ENCODE measurements around the gene DNAJC4. TPM values are rescaled to one million over a fixed set of nuclear protein-coding genes. Genes with fewer than 3 reads are reported as not detected.

Gene DNAJC4
- total and polyA plus RNA-seq, 9 donors = 25.0 to 69.1 (median 43.1) TPM

GRCh38 chr11:64249563-64250414 is 19.4 kb downstream of the DNAJC4 start:
- no peak for DNase-seq
- no peak overlapping the region for H3K4me3 ChIP-seq
- H3K27me3 ChIP-seq = no peaks in the 10 kb centered on the region
- intact Hi-C loops (cut with DNase I) = loop anchor here in 1 of 4 donors (5.0 kb wide), 1 partner anchor 47 kb away; no protein-coding TSS in a partner anchor
- peaks cover 15% of the 10 kb centered on the region for H3K4me1 ChIP-seq (ENCODE audit: insufficient read depth)
- WGBS, 3 donors = 84 to 86% (median 85%) methylated on average over 8 of the region's 8 CpGs
- H3K36me3 ChIP-seq = no peaks in the 10 kb centered on the region
- H3K27ac ChIP-seq = no peak overlapping the region
- H3K9me3 ChIP-seq = no peaks in the 10 kb centered on the region
- TF ChIP-seq, protein P1, sequence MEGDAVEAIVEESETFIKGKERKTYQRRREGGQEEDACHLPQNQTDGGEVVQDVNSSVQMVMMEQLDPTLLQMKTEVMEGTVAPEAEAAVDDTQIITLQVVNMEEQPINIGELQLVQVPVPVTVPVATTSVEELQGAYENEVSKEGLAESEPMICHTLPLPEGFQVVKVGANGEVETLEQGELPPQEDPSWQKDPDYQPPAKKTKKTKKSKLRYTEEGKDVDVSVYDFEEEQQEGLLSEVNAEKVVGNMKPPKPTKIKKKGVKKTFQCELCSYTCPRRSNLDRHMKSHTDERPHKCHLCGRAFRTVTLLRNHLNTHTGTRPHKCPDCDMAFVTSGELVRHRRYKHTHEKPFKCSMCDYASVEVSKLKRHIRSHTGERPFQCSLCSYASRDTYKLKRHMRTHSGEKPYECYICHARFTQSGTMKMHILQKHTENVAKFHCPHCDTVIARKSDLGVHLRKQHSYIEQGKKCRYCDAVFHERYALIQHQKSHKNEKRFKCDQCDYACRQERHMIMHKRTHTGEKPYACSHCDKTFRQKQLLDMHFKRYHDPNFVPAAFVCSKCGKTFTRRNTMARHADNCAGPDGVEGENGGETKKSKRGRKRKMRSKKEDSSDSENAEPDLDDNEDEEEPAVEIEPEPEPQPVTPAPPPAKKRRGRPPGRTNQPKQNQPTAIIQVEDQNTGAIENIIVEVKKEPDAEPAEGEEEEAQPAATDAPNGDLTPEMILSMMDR (IDR thresholded peaks at IDR 0.05) = no peak
- TF ChIP-seq POLR2A (IDR thresholded peaks at IDR 0.05) = no peak
- no peak for TF ChIP-seq EP300 (IDR thresholded peaks at IDR 0.05)

GRCh38 chr11:64250415-64251015 is 20.2 kb downstream of the DNAJC4 start:
- TF ChIP-seq POLR2A (IDR thresholded peaks at IDR 0.05) (no peak), EP300 (IDR thresholded peaks at IDR 0.05) (no peak)
- TF ChIP-seq, protein P1 (IDR thresholded peaks at IDR 0.05) = no peak
- peaks cover 15% of the 10 kb centered on the region for H3K4me1 ChIP-seq (ENCODE audit: insufficient read depth)
- peak overlapping the region in 1 of 2 donors; percentile 35 for H3K27ac ChIP-seq
- H3K9me3 ChIP-seq = no peaks in the 10 kb centered on the region
- H3K36me3 ChIP-seq = no peaks in the 10 kb centered on the region
- H3K4me3 ChIP-seq = peak overlapping the region; percentile 64
- 15 to 16% (median 15%) methylated on average over 12 to 13 of the region's 13 CpGs for WGBS, 3 donors
- intact Hi-C loops (cut with DNase I) = loop anchor here in 1 of 4 donors (5.0 kb wide), 1 partner anchor 48 kb away; no protein-coding TSS in a partner anchor
- DNase-seq = no peak
- no peaks in the 10 kb centered on the region for H3K27me3 ChIP-seq

DNA sequence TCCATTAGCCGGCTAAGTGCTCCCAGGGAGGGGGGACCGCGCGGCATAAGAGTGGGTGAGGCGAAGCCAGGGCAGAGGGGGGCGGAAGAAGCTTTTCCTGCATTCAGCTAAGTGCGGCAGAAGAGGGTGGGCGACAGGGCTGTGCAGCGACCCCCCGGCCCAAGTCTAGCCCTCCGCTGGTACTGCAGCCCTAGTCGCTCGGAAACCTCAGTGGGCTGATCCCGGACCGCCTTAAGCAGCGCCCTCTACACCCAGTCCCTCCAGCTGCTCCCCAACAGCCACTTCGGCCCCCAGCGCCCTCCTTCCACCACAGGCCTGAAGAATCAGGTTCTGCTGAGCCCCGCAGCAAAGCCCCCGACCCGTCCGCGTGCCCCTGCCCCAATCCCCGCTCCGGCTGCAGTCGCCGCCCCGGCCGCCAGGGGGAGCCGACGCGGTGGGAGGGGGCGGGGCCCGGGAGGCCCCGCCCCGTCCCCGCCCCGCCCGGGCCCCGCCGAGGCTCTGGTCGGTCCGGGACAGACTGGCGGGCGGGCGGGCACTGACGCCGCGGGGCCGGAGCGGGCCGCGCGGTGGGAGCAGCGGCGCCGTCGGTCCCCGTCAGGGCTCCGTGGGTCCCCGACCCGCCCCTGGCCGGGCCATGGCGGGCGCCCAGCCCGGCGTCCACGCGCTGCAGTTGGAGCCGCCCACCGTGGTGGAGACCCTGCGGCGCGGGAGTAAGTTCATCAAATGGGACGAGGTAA is 20.8 kb downstream of the DNAJC4 start, which contains the start of gene PLCB3:
Gene PLCB3, plus strand, starts transcription at position 515 of the 737 bp plus-strand sequence. Its CDS starts 120 bp downstream, at position 635.
- peak in 4 of 5 donors; percentile 70 to 84 (median 78) for DNase-seq
- TF ChIP-seq EP300 (IDR thresholded peaks at IDR 0.05) = no peak
- peak; percentile 60 for TF ChIP-seq POLR2A (IDR thresholded peaks at IDR 0.05)
- TF ChIP-seq, protein P1 (IDR thresholded peaks at IDR 0.05) = peak; percentile 61 to 91 (median 89)
- 0 to 2% (median 1%) methylated on average over 34 to 75 of the region's 75 CpGs for WGBS, 3 donors

GRCh38 chr11:64251753-64252002 is 21.3 kb downstream of the DNAJC4 start:
- Histone ChIP-seq H3K4me3 (peak overlapping the region; percentile 64), H3K36me3 (no peaks in the 10 kb centered on the region), H3K4me1 (ENCODE audit: insufficient read depth) (peaks cover 10% of the 10 kb centered on the region), H3K9me3 (no peaks in the 10 kb centered on the region), H3K27ac (peak overlapping the region; percentile 28 to 32), H3K27me3 (no peaks in the 10 kb centered on the region)
- WGBS, 3 donors = 0 to 1% (median 0%) methylated on average over 13 to 18 of the region's 18 CpGs
- intact Hi-C loops (cut with DNase I) = loop anchor here in 1 of 4 donors (5.0 kb wide), 1 partner anchor 49 kb away; no protein-coding TSS in a partner anchor
- no peak for TF ChIP-seq POLR2A (IDR thresholded peaks at IDR 0.05)
- TF ChIP-seq, protein P1 (IDR thresholded peaks at IDR 0.05) = no peak
- TF ChIP-seq EP300 (IDR thresholded peaks at IDR 0.05) = no peak
- no peak for DNase-seq

More for the DNA sequence above, 20.8 kb downstream of the DNAJC4 start, which contains the start of gene PLCB3:
- Histone ChIP-seq H3K4me1 (ENCODE audit: insufficient read depth) (peaks cover 10% of the 10 kb centered on the region), H3K27me3 (no peaks in the 10 kb centered on the region), H3K27ac (peak within 1 kb of the TSS; percentile 32 to 35), H3K4me3 (peak within 1 kb of the TSS; percentile 64), H3K36me3 (no peaks in the 10 kb centered on the region), H3K9me3 (no peaks in the 10 kb centered on the region)
- intact Hi-C loops (cut with DNase I) = loop anchor here in 1 of 4 donors (5.0 kb wide), 1 partner anchor 49 kb away; no protein-coding TSS in a partner anchor

Data from ovary (tissue), 9 donors.